ENCODE measurements around the gene ADAM33. TPM values are rescaled to one million over a fixed set of nuclear protein-coding genes. Genes with fewer than 3 reads are reported as not detected.

ADAM33 gene
- total RNA-seq, 1 donor from 2014 or later = not detected

Other genes starting within 250 kb of the ADAM33 start
- 11.4 and 15.4 TPM in 2 replicates for gene ATRN, start 211.0 kb downstream of the ADAM33 start, total RNA-seq
- not detected in 2 replicates for gene GFRA4, start 18.6 kb downstream of the ADAM33 start, total RNA-seq
- gene SIGLEC1, start 30.6 kb upstream of the ADAM33 start, total RNA-seq = not detected in 2 replicates
- not detected in 2 replicates for gene HSPA12B, start 50.7 kb upstream of the ADAM33 start, total RNA-seq
- 62.0 and 64.6 TPM in 2 replicates for gene ADISSP, start 85.7 kb upstream of the ADAM33 start, total RNA-seq
- 0.92 TPM in 1 of 2 replicates, not detected in the other for gene SPEF1, start 99.4 kb upstream of the ADAM33 start, total RNA-seq
- 82.3 and 99.8 TPM in 2 replicates for gene CENPB, start 104.7 kb upstream of the ADAM33 start, total RNA-seq
- 42.3 and 46.6 TPM in 2 replicates for gene CDC25B, start 114.3 kb upstream of the ADAM33 start, total RNA-seq
- 14.4 and 22.5 TPM in 2 replicates for gene AP5S1, start 138.5 kb upstream of the ADAM33 start, total RNA-seq
- 20.8 and 22.2 TPM in 2 replicates for gene MAVS, start 164.8 kb upstream of the ADAM33 start, total RNA-seq
- 29.3 and 45.4 TPM in 2 replicates for gene PANK2, start 207.4 kb upstream of the ADAM33 start, total RNA-seq

All from epithelial cell of proximal tubule (primary cell).